ENCODE results near the gene NECAB2. TPM values are rescaled to one million over a fixed set of nuclear protein-coding genes. Genes with fewer than 3 reads are reported as not detected.
A peak's percentile ranks its signal among the peaks of the same experiment; 100 is the strongest.

The NECAB2 gene
- 1 to 10 TPM in 1 of 4 donors, under 1 TPM in 1, not detected in 2; 0.18 to 5.9 TPM for polyA plus RNA-seq
- long read RNA-seq, donor 1 = 0 reads
- long read RNA-seq, donor 2, partial matches to known transcripts = 0 of 2 reads
- long read RNA-seq, donor 2, other reads (novel, unspliced or antisense) = 0 of 2 reads
- long read RNA-seq, donor 3, partial matches to known transcripts = 0 of 2 reads
- long read RNA-seq, donor 3, other reads (novel, unspliced or antisense) = 0 of 2 reads
- long read RNA-seq, donor 4 = 0 reads
- long read RNA-seq, donor 5 = 0 reads
- long read RNA-seq, donor 6, partial matches to known transcripts = 0 of 2 reads
- long read RNA-seq, donor 6, other reads (novel, unspliced or antisense) = 0 of 2 reads
- long read RNA-seq, donor 7 = 0 reads
- long read RNA-seq, donor 8 = 0 reads
- long read RNA-seq, donor 9 = 0 reads
- long read RNA-seq, donor 10, partial matches to known transcripts = 0 of 1 reads
- long read RNA-seq, donor 10, other reads (novel, unspliced or antisense) = 0 of 1 reads

DNA sequence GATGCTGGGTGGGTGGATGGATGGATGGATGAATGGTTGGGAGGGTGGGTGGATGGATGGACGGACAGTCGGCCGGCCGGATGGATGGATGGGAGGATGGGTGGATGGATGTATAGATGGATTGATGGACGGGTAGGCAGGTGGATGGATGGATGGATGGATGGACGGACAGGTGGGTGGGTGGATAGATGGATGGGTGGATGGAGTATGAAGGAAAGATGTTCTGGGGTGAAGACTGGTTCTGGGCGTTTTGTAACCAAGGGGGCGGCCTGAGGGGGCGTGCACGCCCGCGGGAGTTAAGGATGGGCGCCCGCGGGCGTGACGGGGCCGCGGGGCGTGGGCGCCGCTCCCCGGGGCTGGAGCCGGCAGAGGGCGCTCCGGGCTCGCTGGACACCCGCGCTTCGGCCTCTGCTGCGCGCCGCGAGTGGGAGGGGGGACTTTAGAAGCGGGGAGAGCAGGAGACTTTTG is at the start of gene NECAB2:
Gene NECAB2, plus strand, starts transcription at position 407 of the 468 bp plus-strand sequence. CDS start 405 bp downstream, outside the sequence.
- H3K27ac ChIP-seq (ENCODE audit: low read depth in 1 of 3, low read length in 2 of 3) = no peak within 1 kb of the TSS
- DNase-seq (peak in 1 of 2 donors; percentile 47), FAIRE-seq (no peak)
- no peaks in the 10 kb centered on the region for H3K4me1 ChIP-seq (ENCODE audit: control insufficient read depth in 3 of 3, insufficient read depth in 2 of 3, low read depth in 1 of 3, low read length in 2 of 3)
- peaks cover 0 to 20% (median 4%) of the 10 kb centered on the region in 3 donors for H3K27me3 ChIP-seq (ENCODE audit: control insufficient read depth in 3 of 3, insufficient read depth in 3 of 3, low read length in 3 of 3)
- no peaks in the 10 kb centered on the region for H3K9me3 ChIP-seq (ENCODE audit: control insufficient read depth in 2 of 2, insufficient read depth in 1 of 2, low read depth in 1 of 2, low read length in 1 of 2)
- H3K4me3 ChIP-seq (ENCODE audit: low read depth in 1 of 3, low read length in 3 of 3) = peak within 1 kb of the TSS in 1 of 3 donors; percentile 46
- peaks cover 0 to 23% (median 7%) of the 10 kb centered on the region in 3 donors for H3K36me3 ChIP-seq (ENCODE audit: control insufficient read depth in 3 of 3, insufficient read depth in 2 of 3, low read depth in 1 of 3, low read length in 3 of 3)
- 11 to 26% (median 12%) methylated on average over 14 to 35 of the region's 35 CpGs for WGBS, 3 donors

DNA sequence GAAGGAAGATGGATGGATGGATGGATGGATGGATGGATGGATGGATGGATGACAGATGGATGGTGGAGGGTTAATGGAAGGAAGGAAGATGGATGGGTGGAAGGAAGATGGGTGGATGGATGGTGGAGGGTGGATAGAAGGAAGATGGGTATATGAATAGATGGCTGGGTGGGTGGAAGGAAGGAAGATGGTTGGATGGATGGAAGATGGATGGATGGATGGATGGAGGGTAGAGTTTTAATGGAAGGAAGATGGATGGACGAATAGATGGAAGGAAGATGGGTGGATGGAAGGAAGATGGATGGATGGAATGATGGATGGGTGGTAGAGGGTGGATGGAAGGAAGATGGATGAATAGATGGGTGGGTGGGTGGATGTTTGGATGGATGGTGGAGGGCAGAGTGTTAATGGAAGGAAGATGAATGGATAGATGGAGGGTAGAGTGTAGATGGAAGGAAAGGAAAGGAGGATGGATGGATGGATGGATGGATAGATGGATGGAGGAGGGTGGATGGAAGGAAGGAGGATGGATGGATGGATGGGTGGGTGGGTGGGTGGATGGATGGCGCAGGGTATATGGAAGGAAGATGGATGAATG is 47.1 kb upstream of the NECAB2 start:
- Histone ChIP-seq H3K27ac (ENCODE audit: low read depth in 1 of 3, low read length in 2 of 3) (no peak overlapping the region), H3K4me3 (ENCODE audit: low read depth in 1 of 3, low read length in 3 of 3) (no peak overlapping the region), H3K36me3 (ENCODE audit: control insufficient read depth in 3 of 3, insufficient read depth in 2 of 3, low read depth in 1 of 3, low read length in 3 of 3) (peaks cover 4 to 77% (median 13%) of the 10 kb centered on the region in 3 donors), H3K27me3 (ENCODE audit: control insufficient read depth in 3 of 3, insufficient read depth in 3 of 3, low read length in 3 of 3) (no peaks in the 10 kb centered on the region), H3K4me1 (ENCODE audit: control insufficient read depth in 3 of 3, insufficient read depth in 2 of 3, low read depth in 1 of 3, low read length in 2 of 3) (no peaks in the 10 kb centered on the region), H3K9me3 (ENCODE audit: control insufficient read depth in 2 of 2, insufficient read depth in 1 of 2, low read depth in 1 of 2, low read length in 1 of 2) (no peaks in the 10 kb centered on the region)
- no peak for DNase-seq
- 88 to 97% (median 92%) methylated on average over 2 of the region's 2 CpGs for WGBS, 3 donors
- no peak for FAIRE-seq

DNA sequence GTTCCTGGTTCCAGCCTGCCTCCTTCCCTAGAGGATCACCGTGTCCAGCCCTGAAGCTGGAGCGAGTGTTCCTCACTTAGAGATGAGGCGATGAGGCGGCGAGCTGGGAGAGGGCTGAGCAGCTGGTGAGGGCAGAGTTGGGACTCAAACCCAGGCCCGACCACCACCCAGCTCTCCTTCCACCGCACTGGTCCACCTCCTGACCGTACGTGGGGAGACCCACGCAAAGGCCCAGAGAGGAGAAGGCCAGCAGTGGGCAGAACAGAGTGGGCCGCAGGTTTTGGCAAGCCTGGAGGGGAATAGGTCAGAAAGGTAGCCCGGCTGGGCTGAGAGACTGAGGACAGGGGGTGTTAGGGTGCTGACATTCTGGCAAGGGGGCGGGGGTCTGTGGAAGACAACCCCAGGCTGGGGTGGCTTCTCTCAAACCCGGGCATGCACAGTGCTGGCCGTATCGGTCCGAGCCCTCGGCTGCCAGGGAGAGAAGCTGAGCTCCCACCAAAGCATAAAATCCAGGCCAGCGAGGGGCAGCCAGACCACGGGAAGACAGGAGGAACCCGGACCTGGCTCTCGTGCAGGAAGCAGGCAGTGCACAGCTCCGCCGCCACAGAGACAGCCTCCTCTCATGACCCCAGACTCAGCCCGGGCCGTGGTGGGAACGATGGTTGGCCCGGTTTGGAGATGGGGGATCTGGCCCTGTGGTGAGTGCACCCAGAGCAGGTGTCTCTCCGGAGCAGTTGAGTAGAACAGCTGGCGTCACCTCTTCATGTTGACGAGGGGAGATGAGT is 44.3 kb upstream of the NECAB2 start:
- H3K9me3 ChIP-seq (ENCODE audit: control insufficient read depth in 2 of 2, insufficient read depth in 1 of 2, low read depth in 1 of 2, low read length in 1 of 2) = no peaks in the 10 kb centered on the region
- no peak overlapping the region for H3K4me3 ChIP-seq (ENCODE audit: low read depth in 1 of 3, low read length in 3 of 3)
- no peak overlapping the region for H3K27ac ChIP-seq (ENCODE audit: low read depth in 1 of 3, low read length in 2 of 3)
- no peaks in the 10 kb centered on the region for H3K27me3 ChIP-seq (ENCODE audit: control insufficient read depth in 3 of 3, insufficient read depth in 3 of 3, low read length in 3 of 3)
- FAIRE-seq (no peak), DNase-seq (no peak)
- H3K36me3 ChIP-seq (ENCODE audit: control insufficient read depth in 3 of 3, insufficient read depth in 2 of 3, low read depth in 1 of 3, low read length in 3 of 3) = peaks cover 0 to 53% (median under 1%) of the 10 kb centered on the region in 3 donors
- H3K4me1 ChIP-seq (ENCODE audit: control insufficient read depth in 3 of 3, insufficient read depth in 2 of 3, low read depth in 1 of 3, low read length in 2 of 3) = peaks cover 0 to 8% (median 6%) of the 10 kb centered on the region in 3 donors
- WGBS, 3 donors = 91 to 92% (median 92%) methylated on average over 30 to 31 of the region's 31 CpGs

DNA sequence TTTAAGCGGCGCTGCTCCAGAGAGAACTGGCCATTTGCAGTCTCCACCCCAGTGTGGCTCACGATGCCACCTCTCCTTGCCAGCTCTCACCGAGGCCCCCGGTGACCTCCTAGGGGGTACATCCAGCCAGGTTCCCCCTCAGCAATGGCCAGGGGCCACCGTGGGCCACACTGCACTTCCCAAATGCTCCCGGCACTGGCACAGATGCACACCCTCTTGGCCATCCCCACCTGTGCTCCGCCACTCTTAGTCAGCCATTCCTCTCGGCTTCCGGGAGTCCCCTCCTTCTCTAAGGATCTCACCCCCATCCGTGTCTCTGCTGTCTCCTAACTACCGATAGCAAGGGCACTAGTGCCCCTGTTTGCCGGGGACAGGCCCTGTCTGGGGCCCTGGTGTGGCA is 43.4 kb upstream of the NECAB2 start:
- H3K4me1 ChIP-seq (ENCODE audit: control insufficient read depth in 3 of 3, insufficient read depth in 2 of 3, low read depth in 1 of 3, low read length in 2 of 3) = peaks cover 0 to 8% (median 6%) of the 10 kb centered on the region in 3 donors
- 86 to 89% (median 87%) methylated on average over 13 of the region's 13 CpGs for WGBS, 3 donors
- H3K9me3 ChIP-seq (ENCODE audit: control insufficient read depth in 2 of 2, insufficient read depth in 1 of 2, low read depth in 1 of 2, low read length in 1 of 2) = no peaks in the 10 kb centered on the region
- no peak overlapping the region for H3K27ac ChIP-seq (ENCODE audit: low read depth in 1 of 3, low read length in 2 of 3)
- no peak for FAIRE-seq
- no peak for DNase-seq
- no peak overlapping the region for H3K4me3 ChIP-seq (ENCODE audit: low read depth in 1 of 3, low read length in 3 of 3)
- H3K36me3 ChIP-seq (ENCODE audit: control insufficient read depth in 3 of 3, insufficient read depth in 2 of 3, low read depth in 1 of 3, low read length in 3 of 3) = peaks cover 0 to 44% (median 0%) of the 10 kb centered on the region in 3 donors
- H3K27me3 ChIP-seq (ENCODE audit: control insufficient read depth in 3 of 3, insufficient read depth in 3 of 3, low read length in 3 of 3) = no peaks in the 10 kb centered on the region

DNA sequence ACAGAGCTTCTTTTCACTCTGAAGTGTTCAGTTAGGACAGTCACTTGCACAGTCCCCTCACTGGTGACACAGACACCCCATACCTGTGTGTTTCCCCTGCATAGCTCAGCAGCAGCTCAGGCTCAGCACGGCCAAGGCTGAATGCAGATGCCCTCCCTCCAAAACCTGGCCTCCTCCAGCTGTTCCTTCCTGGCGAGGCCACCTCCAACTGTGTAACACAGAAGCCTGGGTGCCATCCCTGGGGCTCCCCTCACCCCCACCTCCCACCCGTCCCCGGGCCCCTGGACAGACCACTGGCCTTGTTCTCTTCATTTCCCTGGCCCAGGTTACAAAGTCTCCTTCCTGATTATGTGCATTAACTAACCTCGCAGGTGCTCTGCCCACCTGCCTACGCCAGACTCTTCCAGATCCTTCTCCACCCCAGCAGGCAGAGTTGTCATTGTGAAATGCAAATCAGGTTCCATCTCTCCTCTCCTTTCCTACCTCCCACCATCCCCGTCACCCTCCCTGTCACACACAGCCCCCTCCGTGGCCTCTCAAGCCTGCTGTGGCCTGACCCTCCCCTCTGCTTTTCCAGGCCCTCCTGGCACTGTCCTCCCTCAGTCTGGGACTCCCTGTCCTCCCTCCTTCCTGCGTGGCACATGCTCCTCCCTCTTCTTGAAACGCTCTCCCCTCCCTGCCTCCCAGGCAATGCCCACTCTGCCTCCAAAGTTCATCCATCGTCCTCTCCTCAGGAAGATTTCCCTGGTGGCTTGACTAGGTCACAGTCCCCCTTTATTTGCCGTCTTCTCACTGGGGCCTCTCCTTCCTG is 42.7 kb upstream of the NECAB2 start:
- DNase-seq (no peak), FAIRE-seq (no peak)
- WGBS, 3 donors = 67 to 84% (median 78%) methylated on average over 12 of the region's 12 CpGs
- Histone ChIP-seq H3K36me3 (ENCODE audit: control insufficient read depth in 3 of 3, insufficient read depth in 2 of 3, low read depth in 1 of 3, low read length in 3 of 3) (peaks cover 0 to 38% (median 0%) of the 10 kb centered on the region in 3 donors), H3K4me3 (ENCODE audit: low read depth in 1 of 3, low read length in 3 of 3) (no peak overlapping the region), H3K9me3 (ENCODE audit: control insufficient read depth in 2 of 2, insufficient read depth in 1 of 2, low read depth in 1 of 2, low read length in 1 of 2) (no peaks in the 10 kb centered on the region), H3K27ac (ENCODE audit: low read depth in 1 of 3, low read length in 2 of 3) (no peak overlapping the region), H3K27me3 (ENCODE audit: control insufficient read depth in 3 of 3, insufficient read depth in 3 of 3, low read length in 3 of 3) (no peaks in the 10 kb centered on the region), H3K4me1 (ENCODE audit: control insufficient read depth in 3 of 3, insufficient read depth in 2 of 3, low read depth in 1 of 3, low read length in 2 of 3) (peaks cover 0 to 8% (median 6%) of the 10 kb centered on the region in 3 donors)

DNA sequence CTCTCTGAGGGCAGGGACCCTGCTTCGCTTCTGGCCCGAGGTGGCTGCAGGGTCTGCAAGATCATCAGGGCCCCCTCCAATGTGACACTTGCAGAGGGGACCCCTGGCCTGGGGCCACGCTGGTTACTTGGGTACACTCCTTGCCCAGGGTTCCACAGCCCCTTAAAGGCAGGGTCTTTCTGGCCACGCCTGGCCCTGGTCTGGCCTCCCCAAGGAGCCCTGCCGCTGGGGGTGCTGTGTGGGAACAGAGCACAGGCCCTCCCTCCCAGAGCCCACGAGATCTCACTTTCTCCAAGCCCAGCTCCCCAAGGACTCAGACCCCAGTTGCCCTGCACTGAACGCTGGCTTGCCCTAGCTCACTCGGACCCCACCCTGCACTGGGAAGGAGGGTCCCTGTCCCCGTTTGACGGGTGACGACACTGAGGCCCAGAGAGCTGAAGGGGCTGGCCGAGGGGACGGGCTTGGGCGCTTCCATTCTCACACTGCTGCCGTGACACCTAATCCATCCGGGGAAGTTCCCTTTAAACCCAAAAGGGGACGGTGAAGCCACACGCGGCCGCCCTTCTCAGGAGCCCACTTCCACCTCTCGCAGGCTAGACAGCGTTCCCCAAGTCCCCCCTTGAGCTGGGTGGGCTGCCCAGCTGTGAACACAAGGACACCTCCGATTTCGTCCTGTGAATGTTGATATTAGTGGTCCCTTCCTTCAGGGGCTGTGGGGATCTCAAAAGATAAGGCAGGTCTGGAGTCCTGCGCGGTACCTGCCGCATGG is 41.9 kb upstream of the NECAB2 start:
- H3K4me3 ChIP-seq (ENCODE audit: low read depth in 1 of 3, low read length in 3 of 3) = no peak overlapping the region
- H3K36me3 ChIP-seq (ENCODE audit: control insufficient read depth in 3 of 3, insufficient read depth in 2 of 3, low read depth in 1 of 3, low read length in 3 of 3) = peaks cover 0 to 36% (median 0%) of the 10 kb centered on the region in 3 donors
- no peak overlapping the region for H3K27ac ChIP-seq (ENCODE audit: low read depth in 1 of 3, low read length in 2 of 3)
- H3K9me3 ChIP-seq (ENCODE audit: control insufficient read depth in 2 of 2, insufficient read depth in 1 of 2, low read depth in 1 of 2, low read length in 1 of 2) = no peaks in the 10 kb centered on the region
- 63 to 67% (median 64%) methylated on average over 27 of the region's 27 CpGs for WGBS, 3 donors
- FAIRE-seq (no peak), DNase-seq (no peak)
- peaks cover 0 to 8% (median 6%) of the 10 kb centered on the region in 3 donors for H3K4me1 ChIP-seq (ENCODE audit: control insufficient read depth in 3 of 3, insufficient read depth in 2 of 3, low read depth in 1 of 3, low read length in 2 of 3)
- no peaks in the 10 kb centered on the region for H3K27me3 ChIP-seq (ENCODE audit: control insufficient read depth in 3 of 3, insufficient read depth in 3 of 3, low read length in 3 of 3)

DNA sequence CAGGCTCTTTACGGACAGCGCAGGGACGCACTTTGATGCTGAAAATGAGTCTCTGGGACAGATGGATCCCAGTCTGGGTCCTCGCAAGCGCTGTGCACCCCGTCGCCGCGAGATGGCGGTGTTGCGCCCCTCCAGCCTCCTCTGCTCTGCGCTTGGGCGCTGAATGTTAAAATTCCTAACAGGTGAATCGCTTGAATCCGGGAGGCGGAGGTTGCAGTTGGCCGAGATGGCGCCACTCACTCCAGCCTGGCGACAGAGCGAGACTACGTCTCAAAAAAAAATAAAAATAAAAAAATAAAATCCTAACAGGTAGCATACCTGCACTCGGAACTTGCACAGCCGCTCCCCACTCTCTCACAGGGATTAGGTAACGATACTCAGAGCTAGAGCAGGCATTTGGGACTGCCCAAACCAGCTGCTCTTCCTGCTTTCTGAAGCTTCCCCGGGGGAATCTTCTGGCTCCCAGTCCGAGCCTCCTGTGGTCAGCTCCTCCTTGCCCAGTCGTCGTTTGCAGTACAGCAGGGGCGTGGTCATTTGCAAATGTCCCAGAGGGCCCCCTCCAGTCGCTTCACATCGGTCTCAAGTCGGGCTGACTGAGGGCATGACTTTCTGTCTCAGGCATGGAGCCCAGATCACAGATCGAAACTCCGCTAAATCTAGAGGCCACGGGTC is 41.2 kb upstream of the NECAB2 start:
- WGBS, 3 donors = 8 to 22% (median 19%) methylated on average over 35 of the region's 35 CpGs
- Histone ChIP-seq H3K4me3 (ENCODE audit: low read depth in 1 of 3, low read length in 3 of 3) (peak overlapping the region in 2 of 3 donors; percentile 17 to 28), H3K9me3 (ENCODE audit: control insufficient read depth in 2 of 2, insufficient read depth in 1 of 2, low read depth in 1 of 2, low read length in 1 of 2) (no peaks in the 10 kb centered on the region), H3K4me1 (ENCODE audit: control insufficient read depth in 3 of 3, insufficient read depth in 2 of 3, low read depth in 1 of 3, low read length in 2 of 3) (peaks cover 0 to 8% (median 6%) of the 10 kb centered on the region in 3 donors), H3K27ac (ENCODE audit: low read depth in 1 of 3, low read length in 2 of 3) (peak overlapping the region in 1 of 3 donors; percentile 35), H3K27me3 (ENCODE audit: control insufficient read depth in 3 of 3, insufficient read depth in 3 of 3, low read length in 3 of 3) (no peaks in the 10 kb centered on the region), H3K36me3 (ENCODE audit: control insufficient read depth in 3 of 3, insufficient read depth in 2 of 3, low read depth in 1 of 3, low read length in 3 of 3) (peaks cover 0 to 32% (median 0%) of the 10 kb centered on the region in 3 donors)
- DNase-seq = peak; percentile 83 to 86
- no peak for FAIRE-seq
